GM23338 (cell line): ENCODE results near the gene NPIPA1.
"Not testable (repeated sequence)": the region's sequence is repeated elsewhere in the genome, so short reads cannot be mapped to it uniquely, and the experiment has no call there.

Experiments used
- CTCF ChIP-seq, 2 experiments: fragments of 200-600 bp in 1 of 2; sonication (generic) in 1 of 2; conservative IDR thresholded peaks; 2 replicates each; pipeline versions ENCODE4 v1.5.1 to v1.6.1; 2016 to 2017; ENCODE audit warnings: antibody characterized with exemption in 2 of 2, low read depth in 2 of 2, mild to moderate bottlenecking in 2 of 2, moderate library complexity in 1 of 2
- EZH2phosphoT487 ChIP-seq: fragments of 200-600 bp; sonication (generic); IDR thresholded peaks from one replicate; pipeline ENCODE4 v1.8.1; 2018; ENCODE audit warnings: antibody characterized with exemption; ENCODE audit not compliant: unreplicated experiment
- POLR2AphosphoS5 ChIP-seq: IDR thresholded peaks from 2 replicates; pipeline ENCODE4 v1.6.1; 2016; ENCODE audit warnings: antibody characterized with exemption, low read depth
- REST ChIP-seq: IDR thresholded peaks from one replicate; pipeline ENCODE4 v1.6.1; 2018; ENCODE audit warnings: antibody characterized with exemption; ENCODE audit not compliant: unreplicated experiment
- ZNF331 ChIP-seq: fragments of 250-450 bp; sonication (Bioruptor Pico); IDR thresholded peaks from 2 replicates; pipeline ENCODE4 v1.5.0; 2020; ENCODE audit warnings: low read depth, mild to moderate bottlenecking, moderate library complexity

GRCh38 chr16:14898162-14898561, 39.1 kb upstream of the NPIPA1 start:
- TF ChIP-seq REST; CTCF (conservative IDR thresholded peaks at IDR 0.05; ENCODE audit: low read depth in 2 of 2); POLR2AphosphoS5; ZNF331; EZH2phosphoT487: not testable (repeated sequence)
